Measurements from ENCODE around the gene KLK5.
"Not testable (repeated sequence)": the region's sequence is repeated elsewhere in the genome, so short reads cannot be mapped to it uniquely, and the experiment has no call there.

Gene KLK5

GRCh38 chr19:50952910-50953309 lies at the start of gene KLK5:
KLK5 (minus strand) TSS chr19:50953038; CDS start chr19:50952657, 381 bp downstream.
- no peak for DNase-seq

GRCh38 chr19:51002089-51002532 lies 49.3 kb upstream of the KLK5 start:
- no peak for DNase-seq

GRCh38 chr19:51001515-51001914 lies 48.7 kb upstream of the KLK5 start, which contains the start of gene KLK8:
KLK8 (minus strand) TSS chr19:51001604; CDS start chr19:51001167, 437 bp downstream.
- DNase-seq: no peak

GRCh38 chr19:51000981-51001380 lies 48.1 kb upstream of the KLK5 start:
- no peak for DNase-seq

- no peak for DNase-seq
Measured at GRCh38 chr19:51000426-51000825, 47.6 kb upstream of the KLK5 start.

GRCh38 chr19:50998686-50999085 lies 45.8 kb upstream of the KLK5 start:
- DNase-seq: no peak

- DNase-seq: no peak
Measured at GRCh38 chr19:50998061-50998460, 45.2 kb upstream of the KLK5 start.

- no peak for DNase-seq
Measured at GRCh38 chr19:50994129-50994528, 41.3 kb upstream of the KLK5 start.

- no peak for DNase-seq
Measured at GRCh38 chr19:50992666-50993035, 39.8 kb upstream of the KLK5 start.

GRCh38 chr19:50984416-50984815 lies 31.6 kb upstream of the KLK5 start:
- not testable (repeated sequence) for DNase-seq

- no peak for DNase-seq
Measured at GRCh38 chr19:50983625-50984292, 30.9 kb upstream of the KLK5 start, which contains the start of gene KLK7. KLK7 (minus strand) TSS chr19:50983917; CDS start chr19:50982399, 1,518 bp downstream.

GRCh38 chr19:50982186-50982585 lies 29.3 kb upstream of the KLK5 start:
- DNase-seq: no peak

GRCh38 chr19:50981587-50982146 lies 28.8 kb upstream of the KLK5 start:
- DNase-seq: no peak

- no peak for DNase-seq
Measured at GRCh38 chr19:50980208-50980607, 27.4 kb upstream of the KLK5 start.

GRCh38 chr19:50979758-50980157 lies 26.9 kb upstream of the KLK5 start:
- no peak for DNase-seq

- no peak for DNase-seq
Measured at GRCh38 chr19:50978772-50979390, 26.0 kb upstream of the KLK5 start.

GRCh38 chr19:50977626-50978025 lies 24.8 kb upstream of the KLK5 start:
- no peak for DNase-seq

GRCh38 chr19:50975766-50976165 lies 22.9 kb upstream of the KLK5 start:
- no peak for DNase-seq

GRCh38 chr19:50974702-50975556 lies 22.1 kb upstream of the KLK5 start:
- no peak for DNase-seq

- DNase-seq: no peak
Measured at GRCh38 chr19:50972795-50973376, 20.0 kb upstream of the KLK5 start.

- DNase-seq: not testable (repeated sequence)
Measured at GRCh38 chr19:50969810-50970209, 17.0 kb upstream of the KLK5 start.

- no peak for DNase-seq
Measured at GRCh38 chr19:50969413-50969760, 16.5 kb upstream of the KLK5 start, which contains the start of gene KLK6. KLK6 (minus strand) TSS chr19:50969591; CDS start chr19:50968104, 1,487 bp downstream.
